Osteocyte (in vitro differentiated cells): ENCODE results near the gene DOLPP1. TPM values are rescaled to one million over a fixed set of nuclear protein-coding genes. Genes with fewer than 3 reads are reported as not detected.
A peak's percentile ranks its signal among the peaks of the same experiment; 100 is the strongest.
"Not testable (repeated sequence)": the region's sequence is repeated elsewhere in the genome, so short reads cannot be mapped to it uniquely, and the experiment has no call there.

ENCODE experiments used
- DNase-seq: peaks from one replicate; pipeline ENCODE4 v3.0.0; 2021; ENCODE audit warnings: mixed read lengths; ENCODE audit not compliant: unreplicated experiment; ENCODE audit errors: extremely low spot score
- H3K27ac Mint-ChIP-seq: one replicate; pipeline ENCODE4 v1.8.0; 2021; ENCODE audit warnings: mild to moderate bottlenecking, mixed read lengths; ENCODE audit not compliant: unreplicated experiment
- H3K27me3 Mint-ChIP-seq: one replicate; pipeline ENCODE4 v1.8.0; 2021; ENCODE audit warnings: mixed read lengths; ENCODE audit not compliant: unreplicated experiment
- H3K36me3 Mint-ChIP-seq: one replicate; pipeline ENCODE4 v1.8.0; 2021; ENCODE audit warnings: mixed read lengths; ENCODE audit not compliant: unreplicated experiment
- H3K4me1 Mint-ChIP-seq: one replicate; pipeline ENCODE4 v1.8.0; 2021; ENCODE audit warnings: mixed read lengths; ENCODE audit not compliant: unreplicated experiment
- H3K4me3 Mint-ChIP-seq: one replicate; pipeline ENCODE4 v1.8.0; 2021; ENCODE audit warnings: mild to moderate bottlenecking, moderate library complexity, mixed read lengths; ENCODE audit not compliant: unreplicated experiment
- H3K9me3 Mint-ChIP-seq: one replicate; pipeline ENCODE4 v1.8.0; 2021; ENCODE audit warnings: mixed read lengths; ENCODE audit not compliant: unreplicated experiment
- total RNA-seq: library from RNA; stranded (reverse); gene quantifications from 2 replicates; pipeline ENCODE4 v1.2.1, GENCODE V29; 2021
- TF ChIP-seq, protein P1 (sequence below): fragments of 200-600 bp; sonication (generic); IDR thresholded peaks from 2 replicates; pipeline ENCODE4 v1.5.0; 2021; ENCODE audit warnings: antibody characterized with exemption, mild to moderate bottlenecking, moderate library complexity

The DOLPP1 gene
- total RNA-seq, 1 donor from 2014 or later = 13.3 TPM

DNA sequence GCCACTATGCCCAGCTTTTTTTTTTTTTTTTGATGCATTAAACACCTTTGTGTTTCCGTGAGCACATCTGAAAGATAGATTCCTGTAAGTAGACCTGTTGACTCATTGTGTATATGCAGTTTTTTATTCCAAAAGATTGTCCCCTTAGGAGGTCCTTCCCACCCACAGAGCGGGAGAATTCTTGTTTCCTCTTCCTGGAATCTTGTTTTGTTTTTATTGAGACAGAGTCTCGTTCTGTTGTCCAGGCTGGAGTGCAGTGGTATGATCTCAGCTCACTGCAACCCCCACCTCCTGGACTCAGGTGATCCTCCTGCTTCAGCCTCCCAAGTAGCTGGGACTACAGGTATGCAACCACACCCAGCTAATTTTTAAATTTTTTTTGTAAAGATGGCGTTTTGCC, 37.9 kb downstream of the DOLPP1 start:
- TF ChIP-seq, protein P1, sequence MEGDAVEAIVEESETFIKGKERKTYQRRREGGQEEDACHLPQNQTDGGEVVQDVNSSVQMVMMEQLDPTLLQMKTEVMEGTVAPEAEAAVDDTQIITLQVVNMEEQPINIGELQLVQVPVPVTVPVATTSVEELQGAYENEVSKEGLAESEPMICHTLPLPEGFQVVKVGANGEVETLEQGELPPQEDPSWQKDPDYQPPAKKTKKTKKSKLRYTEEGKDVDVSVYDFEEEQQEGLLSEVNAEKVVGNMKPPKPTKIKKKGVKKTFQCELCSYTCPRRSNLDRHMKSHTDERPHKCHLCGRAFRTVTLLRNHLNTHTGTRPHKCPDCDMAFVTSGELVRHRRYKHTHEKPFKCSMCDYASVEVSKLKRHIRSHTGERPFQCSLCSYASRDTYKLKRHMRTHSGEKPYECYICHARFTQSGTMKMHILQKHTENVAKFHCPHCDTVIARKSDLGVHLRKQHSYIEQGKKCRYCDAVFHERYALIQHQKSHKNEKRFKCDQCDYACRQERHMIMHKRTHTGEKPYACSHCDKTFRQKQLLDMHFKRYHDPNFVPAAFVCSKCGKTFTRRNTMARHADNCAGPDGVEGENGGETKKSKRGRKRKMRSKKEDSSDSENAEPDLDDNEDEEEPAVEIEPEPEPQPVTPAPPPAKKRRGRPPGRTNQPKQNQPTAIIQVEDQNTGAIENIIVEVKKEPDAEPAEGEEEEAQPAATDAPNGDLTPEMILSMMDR = no peak
- no peaks in the 10 kb centered on the region for H3K27me3 Mint-ChIP-seq
- H3K27ac Mint-ChIP-seq = peak overlapping the region; percentile 50
- no peaks in the 10 kb centered on the region for H3K9me3 Mint-ChIP-seq
- peaks cover 12% of the 10 kb centered on the region for H3K36me3 Mint-ChIP-seq
- H3K4me3 Mint-ChIP-seq = no peak overlapping the region
- peaks cover 38% of the 10 kb centered on the region for H3K4me1 Mint-ChIP-seq
- no peak for DNase-seq

DNA sequence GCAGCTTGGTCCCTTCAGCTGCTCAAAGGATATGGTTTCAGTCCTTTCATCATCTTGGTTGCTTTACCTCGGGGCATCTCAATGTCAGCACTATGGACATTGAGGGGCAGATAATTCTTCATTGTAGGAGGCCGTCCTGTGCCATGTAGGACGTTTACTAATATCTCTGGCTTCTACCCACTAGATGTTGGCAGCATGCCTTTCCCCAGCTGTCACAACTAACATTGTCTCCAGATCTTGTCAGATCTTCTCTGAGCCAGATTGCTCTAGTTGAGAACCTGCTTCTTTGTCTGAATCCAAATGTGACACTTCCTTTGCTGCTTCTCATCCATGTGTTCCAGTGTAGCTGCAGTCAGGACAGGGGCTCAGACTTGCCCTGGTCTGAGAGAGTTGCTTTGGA, 40.6 kb downstream of the DOLPP1 start:
- no peak for DNase-seq
- Mint-ChIP-seq H3K4me1 (peaks cover 38% of the 10 kb centered on the region), H3K4me3 (no peak overlapping the region), H3K9me3 (no peaks in the 10 kb centered on the region), H3K36me3 (peaks cover 19% of the 10 kb centered on the region), H3K27me3 (no peaks in the 10 kb centered on the region), H3K27ac (peak overlapping the region; percentile 90)
- TF ChIP-seq, protein P1 = no peak

DNA sequence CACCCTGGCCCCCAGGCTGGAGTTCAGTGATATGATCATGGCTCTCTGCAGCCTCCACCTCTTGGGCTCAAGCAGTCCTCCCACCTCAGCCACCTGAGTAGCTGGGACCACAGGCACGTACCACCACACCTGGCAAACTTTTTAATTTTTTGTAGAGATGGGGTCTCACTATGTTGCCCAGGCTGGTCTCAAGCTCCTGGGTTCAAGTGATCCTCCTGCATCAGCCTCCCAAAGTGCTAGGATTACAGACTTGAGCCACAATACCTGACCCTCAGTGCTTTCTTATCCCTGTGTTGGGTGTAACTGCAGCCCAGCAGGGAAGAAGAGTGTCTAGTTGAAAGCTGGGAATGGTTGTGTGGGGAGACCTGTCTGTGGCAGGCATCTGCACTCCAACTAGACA, 41.2 kb downstream of the DOLPP1 start:
- Mint-ChIP-seq H3K27me3 (no peaks in the 10 kb centered on the region), H3K27ac (peak overlapping the region; percentile 90), H3K9me3 (no peaks in the 10 kb centered on the region), H3K36me3 (peaks cover 19% of the 10 kb centered on the region), H3K4me1 (peaks cover 43% of the 10 kb centered on the region), H3K4me3 (no peak overlapping the region)
- TF ChIP-seq, protein P1 = no peak
- no peak for DNase-seq

DNA sequence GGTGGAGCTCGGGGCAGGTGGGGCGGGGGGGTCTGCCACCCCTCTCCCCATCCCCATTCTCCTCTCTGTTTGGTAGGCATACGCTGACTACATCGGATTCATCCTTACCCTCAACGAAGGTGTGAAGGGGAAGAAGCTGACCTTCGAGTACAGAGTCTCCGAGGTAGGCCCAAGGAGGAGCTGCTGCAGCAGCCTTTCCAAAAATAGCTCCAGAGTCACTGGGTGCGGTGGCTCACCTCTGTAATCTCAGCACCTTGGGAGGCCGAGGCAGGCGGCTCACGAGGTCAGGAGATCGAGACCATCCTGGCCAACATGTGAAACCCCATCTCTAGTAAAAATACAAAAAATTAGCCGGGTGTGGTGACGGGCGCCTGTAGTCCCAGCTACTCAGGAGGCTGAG, 42.1 kb downstream of the DOLPP1 start:
- not testable (repeated sequence) for DNase-seq, H3K27ac Mint-ChIP-seq, H3K27me3 Mint-ChIP-seq, H3K4me3 Mint-ChIP-seq, H3K9me3 Mint-ChIP-seq
- Mint-ChIP-seq H3K4me1 (peaks cover 43% of the 10 kb centered on the region), H3K36me3 (peaks cover 24% of the 10 kb centered on the region)

DNA sequence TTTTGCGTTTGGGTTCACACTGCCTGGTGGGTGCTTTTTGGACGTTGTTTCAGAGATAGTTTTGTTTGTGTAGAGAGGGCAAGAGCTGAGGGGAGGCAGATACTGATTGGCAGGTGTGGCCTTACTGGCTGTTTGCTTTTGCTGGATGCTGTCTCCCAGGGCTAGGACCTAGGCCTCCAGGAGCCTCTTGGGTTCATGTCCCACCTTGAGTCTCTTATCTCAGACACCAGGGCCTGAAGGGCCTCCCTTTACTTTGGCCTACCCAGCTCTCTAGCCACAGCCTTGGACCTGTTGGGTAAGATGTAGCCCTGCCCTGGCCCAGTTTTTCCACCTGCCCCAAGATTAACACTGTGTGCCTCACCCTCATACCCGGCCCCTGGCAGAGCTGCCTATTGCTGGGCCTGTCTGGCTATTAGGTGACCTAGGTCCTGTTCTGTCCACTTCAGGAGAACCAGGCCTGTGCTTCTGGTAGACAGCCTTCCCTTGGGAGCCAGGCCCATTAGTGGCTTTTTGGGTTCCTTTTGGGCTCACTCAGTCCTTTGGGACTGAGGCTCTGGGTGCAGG, 43.7 kb downstream of the DOLPP1 start:
- no peaks in the 10 kb centered on the region for H3K9me3 Mint-ChIP-seq
- DNase-seq = no peak
- H3K27ac Mint-ChIP-seq = peak overlapping the region; percentile 66
- H3K4me1 Mint-ChIP-seq = peaks cover 36% of the 10 kb centered on the region
- H3K36me3 Mint-ChIP-seq = peaks cover 28% of the 10 kb centered on the region
- no peak overlapping the region for H3K4me3 Mint-ChIP-seq
- H3K27me3 Mint-ChIP-seq = no peaks in the 10 kb centered on the region
- TF ChIP-seq, protein P1 = no peak

DNA sequence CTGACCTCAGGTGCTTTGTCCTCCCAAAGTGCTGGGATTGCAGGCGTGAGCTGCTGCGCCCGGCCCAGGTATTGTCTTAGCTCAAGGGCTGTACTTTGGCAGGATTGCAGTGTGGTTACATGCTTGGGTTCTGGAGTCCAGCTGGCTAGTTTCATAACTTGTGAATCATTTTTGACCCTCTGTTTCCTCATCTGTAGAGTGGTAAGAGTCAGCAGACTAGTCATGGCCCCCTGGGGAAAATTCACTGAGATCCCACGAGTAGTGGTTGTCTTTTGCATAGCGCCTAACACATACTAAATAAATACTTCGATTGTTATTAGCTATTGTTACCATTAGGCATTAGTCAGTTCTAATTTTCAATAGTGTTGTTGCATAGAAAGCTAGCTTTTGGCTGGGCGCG, 44.6 kb downstream of the DOLPP1 start:
- Mint-ChIP-seq H3K36me3 (peaks cover 28% of the 10 kb centered on the region), H3K4me1 (peaks cover 30% of the 10 kb centered on the region), H3K9me3 (no peaks in the 10 kb centered on the region), H3K27me3 (no peaks in the 10 kb centered on the region), H3K4me3 (no peak overlapping the region), H3K27ac (peak overlapping the region; percentile 71)
- TF ChIP-seq, protein P1 = no peak
- no peak for DNase-seq
